ENCODE measurements around the gene CDC42SE2. TPM values are rescaled to one million over a fixed set of nuclear protein-coding genes. Genes with fewer than 3 reads are reported as not detected.

The CDC42SE2 gene
- total RNA-seq, 4 donors from 2014 or later: 23.9 to 29.6 (median 26.4) TPM

DNA sequence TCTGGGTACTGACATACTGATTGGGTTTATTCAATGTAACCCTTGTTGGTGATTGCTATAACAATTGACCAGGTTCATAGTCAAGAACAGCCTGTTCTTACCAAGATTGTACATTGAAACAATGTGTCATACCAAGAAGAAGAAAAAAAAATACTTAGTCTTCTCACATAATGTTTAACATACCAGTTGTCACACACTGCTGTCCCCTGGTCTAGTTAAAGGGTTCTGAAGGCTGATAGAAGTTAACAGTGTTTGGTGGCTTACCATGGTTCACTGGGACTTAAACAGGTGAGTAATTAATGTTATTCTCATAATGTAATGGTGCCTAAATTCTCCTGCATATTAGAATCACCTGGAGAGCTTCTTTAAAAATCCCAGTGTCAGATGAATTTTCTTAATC, 18.5 kb upstream of the CDC42SE2 start:
- intact Hi-C loops (cut with DNase I; ENCODE audit: low total_unique reads) (no loop called here), in situ Hi-C loops (cut with MboI; ENCODE audit: low sequenced_read_pairs in 4 of 4) (no loop called here)
- ATAC-seq: no peak
- H3K9me3 ChIP-seq: no peaks in the 10 kb centered on the region
- no peak for DNase-seq
- no peak overlapping the region for H3K4me3 ChIP-seq
- H3K4me1 ChIP-seq: no peaks in the 10 kb centered on the region
- no peaks in the 10 kb centered on the region for H3K36me3 ChIP-seq
- no peaks in the 10 kb centered on the region for H3K27me3 ChIP-seq
- no peak overlapping the region for H3K27ac ChIP-seq
- TF ChIP-seq POLR2A (IDR thresholded peaks at IDR 0.05): no peak
- TF ChIP-seq, protein P1, sequence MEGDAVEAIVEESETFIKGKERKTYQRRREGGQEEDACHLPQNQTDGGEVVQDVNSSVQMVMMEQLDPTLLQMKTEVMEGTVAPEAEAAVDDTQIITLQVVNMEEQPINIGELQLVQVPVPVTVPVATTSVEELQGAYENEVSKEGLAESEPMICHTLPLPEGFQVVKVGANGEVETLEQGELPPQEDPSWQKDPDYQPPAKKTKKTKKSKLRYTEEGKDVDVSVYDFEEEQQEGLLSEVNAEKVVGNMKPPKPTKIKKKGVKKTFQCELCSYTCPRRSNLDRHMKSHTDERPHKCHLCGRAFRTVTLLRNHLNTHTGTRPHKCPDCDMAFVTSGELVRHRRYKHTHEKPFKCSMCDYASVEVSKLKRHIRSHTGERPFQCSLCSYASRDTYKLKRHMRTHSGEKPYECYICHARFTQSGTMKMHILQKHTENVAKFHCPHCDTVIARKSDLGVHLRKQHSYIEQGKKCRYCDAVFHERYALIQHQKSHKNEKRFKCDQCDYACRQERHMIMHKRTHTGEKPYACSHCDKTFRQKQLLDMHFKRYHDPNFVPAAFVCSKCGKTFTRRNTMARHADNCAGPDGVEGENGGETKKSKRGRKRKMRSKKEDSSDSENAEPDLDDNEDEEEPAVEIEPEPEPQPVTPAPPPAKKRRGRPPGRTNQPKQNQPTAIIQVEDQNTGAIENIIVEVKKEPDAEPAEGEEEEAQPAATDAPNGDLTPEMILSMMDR (IDR thresholded peaks at IDR 0.05 in 4 of 5, conservative IDR thresholded peaks at IDR 0.05 in 1 of 5): no peak

DNA sequence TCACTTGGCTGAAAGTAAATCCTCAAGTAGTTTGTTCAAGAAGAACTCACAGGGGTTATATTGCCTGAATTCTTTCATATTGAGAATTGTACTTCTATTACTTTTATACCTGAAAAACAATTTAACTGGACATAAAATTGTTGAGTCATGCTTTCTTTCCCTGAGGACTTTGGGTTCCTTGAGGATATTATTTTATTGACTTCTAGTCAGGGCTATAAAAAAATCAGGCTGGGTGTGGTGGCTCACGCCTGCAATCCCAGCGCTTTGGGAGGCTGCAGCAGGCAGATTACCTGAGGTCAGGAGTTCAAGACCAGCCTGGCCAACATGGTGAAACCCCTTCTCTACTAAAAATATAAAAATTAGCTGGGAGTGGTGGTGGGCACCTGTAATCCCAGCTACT, 17.9 kb upstream of the CDC42SE2 start:
- ATAC-seq: no peak

DNA sequence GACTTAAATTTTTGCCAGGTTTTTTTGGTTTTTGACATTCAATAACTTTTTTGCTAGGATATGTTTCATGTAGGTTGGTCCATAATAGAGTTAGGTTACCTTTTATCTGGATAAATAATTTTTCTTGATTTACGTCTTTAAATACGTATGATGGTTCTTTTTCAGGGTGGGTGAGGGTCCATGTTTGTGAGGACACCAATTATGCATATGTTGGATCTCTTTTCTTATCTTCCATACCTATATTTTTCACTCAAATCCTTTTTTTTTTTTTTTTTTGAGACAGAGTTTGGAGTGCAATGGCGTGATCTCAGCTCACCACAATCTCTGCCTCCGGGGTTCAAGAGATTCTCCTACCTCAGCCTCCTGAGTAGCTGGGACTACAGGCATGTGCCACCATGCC, 17.3 kb upstream of the CDC42SE2 start:
- ATAC-seq: no peak
- intact Hi-C loops (cut with DNase I; ENCODE audit: low total_unique reads): no loop called here
- H3K9me3 ChIP-seq: no peaks in the 10 kb centered on the region
- TF ChIP-seq, protein P1 (IDR thresholded peaks at IDR 0.05 in 4 of 5, conservative IDR thresholded peaks at IDR 0.05 in 1 of 5): no peak
- no peak for TF ChIP-seq POLR2A (IDR thresholded peaks at IDR 0.05)
- H3K4me1 ChIP-seq: no peaks in the 10 kb centered on the region
- H3K27me3 ChIP-seq: no peaks in the 10 kb centered on the region
- H3K4me3 ChIP-seq: no peak overlapping the region
- DNase-seq: no peak
- no peak overlapping the region for H3K27ac ChIP-seq
- no peaks in the 10 kb centered on the region for H3K36me3 ChIP-seq
- in situ Hi-C loops (cut with MboI; ENCODE audit: low sequenced_read_pairs in 4 of 4): no loop called here

More for the DNA sequence above, 17.9 kb upstream of the CDC42SE2 start:
- Histone ChIP-seq H3K4me1 (no peaks in the 10 kb centered on the region), H3K9me3 (no peaks in the 10 kb centered on the region), H3K27me3 (no peaks in the 10 kb centered on the region), H3K36me3 (no peaks in the 10 kb centered on the region), H3K4me3 (no peak overlapping the region), H3K27ac (no peak overlapping the region)
- DNase-seq: no peak
- TF ChIP-seq, protein P1 (IDR thresholded peaks at IDR 0.05 in 4 of 5, conservative IDR thresholded peaks at IDR 0.05 in 1 of 5): no peak
- in situ Hi-C loops (cut with MboI; ENCODE audit: low sequenced_read_pairs in 4 of 4) (no loop called here), intact Hi-C loops (cut with DNase I; ENCODE audit: low total_unique reads) (no loop called here)

DNA sequence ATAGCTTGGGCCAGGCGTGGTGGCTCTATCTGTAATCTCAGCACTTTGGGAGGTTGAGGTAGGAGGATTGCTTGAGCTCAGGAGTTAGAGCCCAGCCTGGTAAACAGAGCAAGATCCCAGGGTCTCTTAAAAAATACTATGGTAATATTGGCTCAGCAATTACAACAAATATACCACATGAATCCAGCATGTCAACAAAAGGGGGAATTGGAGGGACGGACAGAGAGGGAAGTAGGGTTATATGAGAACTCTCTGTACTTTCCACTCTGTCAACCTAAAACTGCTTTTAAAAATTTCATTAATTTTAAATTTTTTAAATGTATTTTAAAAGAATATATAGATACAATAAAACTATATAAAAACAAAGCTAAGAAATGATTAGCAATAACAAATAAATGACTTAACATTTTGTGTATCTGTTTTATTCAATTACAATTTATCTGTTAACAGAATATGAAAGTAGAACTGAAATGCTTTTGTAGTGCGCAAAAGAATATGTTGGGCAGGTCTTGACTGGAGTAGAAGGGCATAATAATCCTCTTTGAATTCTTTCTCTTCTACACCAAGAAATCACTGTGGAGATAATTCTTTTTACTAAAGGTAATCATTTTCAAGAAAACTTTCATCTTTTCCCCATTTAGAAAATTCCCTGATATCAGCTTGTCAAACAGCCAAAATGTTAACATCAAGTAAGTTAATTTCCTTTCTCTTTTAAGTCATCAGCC, 12.9 kb upstream of the CDC42SE2 start:
- Histone ChIP-seq H3K9me3 (no peaks in the 10 kb centered on the region), H3K36me3 (no peaks in the 10 kb centered on the region), H3K27ac (no peak overlapping the region), H3K4me3 (no peak overlapping the region), H3K27me3 (no peaks in the 10 kb centered on the region), H3K4me1 (no peaks in the 10 kb centered on the region)
- no peak for DNase-seq
- no peak for TF ChIP-seq POLR2A (IDR thresholded peaks at IDR 0.05)
- TF ChIP-seq, protein P1 (IDR thresholded peaks at IDR 0.05 in 4 of 5, conservative IDR thresholded peaks at IDR 0.05 in 1 of 5): no peak
- in situ Hi-C loops (cut with MboI; ENCODE audit: low sequenced_read_pairs in 4 of 4) (loop anchor here in 1 of 4 donors (10.0 kb wide), 1 partner anchor 86 kb away; the partner anchor contains the start of gene HINT1), intact Hi-C loops (cut with DNase I; ENCODE audit: low total_unique reads) (no loop called here)
- no peak for ATAC-seq
